IMR-90 (cell line): ENCODE results near the gene SH3BGRL3. TPM values are rescaled to one million over a fixed set of nuclear protein-coding genes. Genes with fewer than 3 reads are reported as not detected.

Experiments used
- ATAC-seq: fragments of 200-7000 bp; cut with Tn5 transposase; 2 replicates; pipeline ENCODE4 v1.9.1; 2020; ENCODE audit warnings: low read depth, mild to moderate bottlenecking, moderate library complexity
- BruUV-seq: library from RNA; stranded (reverse); fragments of 400-500 nt; replicated peaks from 2 replicates; lab custom pipeline; 2021; lab: Mats Ljungman, UMichigan
- CTCF ChIA-PET: fragments of 300-600 bp; formaldehyde crosslinking; extraction: SDS; loops from one replicate; lab custom pipeline; 2021; ENCODE audit warnings: antibody characterized with exemption; lab: Yijun Ruan, JAX
- POLR2A ChIA-PET: fragments of 300-600 bp; sonication (Branson Sonifier 250); formaldehyde crosslinking; loops from one replicate; lab custom pipeline; 2022; ENCODE audit warnings: antibody characterized with exemption; ENCODE audit not compliant: unreplicated experiment; lab: Charles Lee
- DNase-seq: peaks from one replicate; pipeline ENCODE4 v3.0.0; 2013
- H2AFZ ChIP-seq: replicated peaks from 2 replicates; pipeline ENCODE3; 2013; ENCODE audit warnings: low read length, mild to moderate bottlenecking; ENCODE audit not compliant: poor library complexity
- H2AK5ac ChIP-seq: 2 replicates; pipeline ENCODE4 v1.6.1; 2013; ENCODE audit warnings: low read depth, low read length, inconsistent platforms
- H2AK9ac ChIP-seq: replicated peaks from 2 replicates; pipeline ENCODE3; 2013; ENCODE audit warnings: mild to moderate bottlenecking, low read depth, low read length, moderate library complexity; ENCODE audit not compliant: poor library complexity
- H2BK120ac ChIP-seq: 2 replicates; pipeline ENCODE4 v1.6.1; 2013; ENCODE audit warnings: low read depth, low read length, inconsistent platforms
- H2BK15ac ChIP-seq: 3 replicates; pipeline ENCODE4 v1.6.1; 2013; ENCODE audit warnings: low read depth, low read length, inconsistent platforms
- H2BK20ac ChIP-seq: 2 replicates; pipeline ENCODE4 v1.6.1; 2013; ENCODE audit warnings: low read depth, mild to moderate bottlenecking, inconsistent platforms, low read length, moderate library complexity
- H2BK5ac ChIP-seq: 2 replicates; pipeline ENCODE4 v1.6.1; 2013; ENCODE audit warnings: mild to moderate bottlenecking, low read depth, low read length, inconsistent platforms; ENCODE audit not compliant: poor library complexity, severe bottlenecking
- H3K14ac ChIP-seq: replicated peaks from 2 replicates; pipeline ENCODE4 v1.6.1; 2013; ENCODE audit warnings: low read depth, low read length, inconsistent platforms
- H3K18ac ChIP-seq: 2 replicates; pipeline ENCODE4 v1.6.1; 2013; ENCODE audit warnings: low read depth, low read length, control low read depth
- H3K23ac ChIP-seq: 2 replicates; pipeline ENCODE4 v1.6.1; 2013; ENCODE audit warnings: low read depth, low read length, inconsistent platforms
- H3K27ac ChIP-seq: 2 replicates; pipeline ENCODE4 v1.5.1; 2013; ENCODE audit warnings: mild to moderate bottlenecking, control low read depth, low read length; ENCODE audit not compliant: insufficient read depth
- H3K27me3 ChIP-seq: 2 replicates; pipeline ENCODE4 v1.6.1; 2013; ENCODE audit warnings: low read length; ENCODE audit not compliant: control insufficient read depth, insufficient read depth
- H3K36me3 ChIP-seq: 2 replicates; pipeline ENCODE4 v1.6.1; 2013; ENCODE audit warnings: low read length, mixed read lengths; ENCODE audit not compliant: control insufficient read depth, insufficient read depth
- H3K4ac ChIP-seq: 2 replicates; pipeline ENCODE4 v1.6.1; 2013; ENCODE audit warnings: low read depth, low read length, inconsistent platforms
- H3K4me1 ChIP-seq: 2 replicates; pipeline ENCODE4 v1.6.1; 2013; ENCODE audit warnings: low read length, mixed read lengths; ENCODE audit not compliant: control insufficient read depth, insufficient read depth
- H3K4me2 ChIP-seq: 2 replicates; pipeline ENCODE4 v1.6.1; 2013; ENCODE audit warnings: low read depth, mild to moderate bottlenecking, control low read depth, low read length, moderate library complexity
- H3K4me3 ChIP-seq: 2 replicates; pipeline ENCODE4 v1.5.1; 2013; ENCODE audit warnings: low read depth, mild to moderate bottlenecking, control low read depth, low read length, moderate library complexity; ENCODE audit not compliant: insufficient read depth
- H3K56ac ChIP-seq: 2 replicates; pipeline ENCODE4 v1.6.1; 2013; ENCODE audit warnings: low read length, inconsistent platforms; ENCODE audit not compliant: insufficient read depth; ENCODE audit errors: extremely low read depth
- H3K79me1 ChIP-seq, 2 experiments: 2 replicates each; pipeline ENCODE4 v1.6.1; 2013; ENCODE audit warnings: low read length in 2 of 2, inconsistent platforms in 1 of 2, low read depth in 1 of 2
- H3K9ac ChIP-seq: 2 replicates; pipeline ENCODE4 v1.6.1; 2013; ENCODE audit warnings: low read depth, low read length, control low read depth
- H3K9me1 ChIP-seq: 2 replicates; pipeline ENCODE4 v1.6.1; 2013; ENCODE audit warnings: low read length, inconsistent platforms; ENCODE audit not compliant: insufficient read depth
- H3K9me3 ChIP-seq: 2 replicates; pipeline ENCODE4 v1.6.1; 2013; ENCODE audit warnings: low read length; ENCODE audit not compliant: control insufficient read depth, insufficient read depth
- H4K20me1 ChIP-seq: 2 replicates; pipeline ENCODE4 v1.6.1; 2013; ENCODE audit warnings: low read length, inconsistent platforms; ENCODE audit not compliant: insufficient read depth
- H4K5ac ChIP-seq: 2 replicates; pipeline ENCODE4 v1.6.1; 2013; ENCODE audit warnings: mild to moderate bottlenecking, low read depth, low read length, control low read depth
- H4K8ac ChIP-seq, 2 experiments: 2 replicates each; pipeline ENCODE4 v1.6.1; 2013; ENCODE audit warnings: low read depth in 2 of 2, low read length in 2 of 2, control low read depth in 1 of 2, inconsistent platforms in 1 of 2
- H4K91ac ChIP-seq: 2 replicates; pipeline ENCODE4 v1.6.1; 2013; ENCODE audit warnings: low read depth, low read length, inconsistent platforms; ENCODE audit not compliant: insufficient read depth
- BHLHE40 ChIP-seq: fragments of 150-350 bp; IDR thresholded peaks from 2 replicates; pipeline ENCODE4 v1.6.1; 2016; ENCODE audit warnings: mild to moderate bottlenecking, low read depth, low read length
- CEBPB ChIP-seq: IDR thresholded peaks from 2 replicates; pipeline ENCODE4 v1.6.1; 2012; ENCODE audit warnings: low read depth, low read length, improper control_type of control experiment
- CHD1 ChIP-seq: IDR thresholded peaks from 2 replicates; pipeline ENCODE4 v1.6.1; 2012; ENCODE audit warnings: low read depth, low read length, improper control_type of control experiment
- FOS ChIP-seq: fragments of 150-350 bp; IDR thresholded peaks from 2 replicates; pipeline ENCODE4 v1.6.1; 2016; ENCODE audit warnings: low read depth, low read length
- MAFK ChIP-seq: IDR thresholded peaks from 2 replicates; pipeline ENCODE4 v1.6.1; 2012; ENCODE audit warnings: low read depth, low read length, improper control_type of control experiment
- MAZ ChIP-seq: IDR thresholded peaks from 2 replicates; pipeline ENCODE4 v1.6.1; 2012; ENCODE audit warnings: low read depth, mild to moderate bottlenecking, low read length, improper control_type of control experiment, moderate library complexity, borderline replicate concordance
- MXI1 ChIP-seq: IDR thresholded peaks from 2 replicates; pipeline ENCODE4 v1.6.1; 2012; ENCODE audit warnings: low read depth, mild to moderate bottlenecking, low read length, moderate library complexity, borderline replicate concordance
- NFE2L2 ChIP-seq: fragments of 150-350 bp; IDR thresholded peaks from 2 replicates; pipeline ENCODE4 v1.6.1; 2016; ENCODE audit warnings: low read depth, mild to moderate bottlenecking, low read length
- POLR2A ChIP-seq: IDR thresholded peaks from 2 replicates; pipeline ENCODE4 v1.6.1; 2012; ENCODE audit warnings: mild to moderate bottlenecking, low read depth, low read length
- RAD21 ChIP-seq: IDR thresholded peaks from 2 replicates; pipeline ENCODE4 v1.6.1; 2012; ENCODE audit warnings: low read length, improper control_type of control experiment
- RCOR1 ChIP-seq: IDR thresholded peaks from 2 replicates; pipeline ENCODE4 v1.6.1; 2012; ENCODE audit warnings: mild to moderate bottlenecking, low read length, improper control_type of control experiment; ENCODE audit not compliant: insufficient replicate concordance
- RFX5 ChIP-seq: IDR thresholded peaks from 2 replicates; pipeline ENCODE4 v1.8.0; 2012; ENCODE audit warnings: low read depth, mild to moderate bottlenecking, low read length, moderate library complexity
- SMC3 ChIP-seq: fragments of 150-350 bp; IDR thresholded peaks from 2 replicates; pipeline ENCODE4 v1.6.1; 2016; ENCODE audit warnings: low read depth, mild to moderate bottlenecking, antibody characterized with exemption, low read length, moderate library complexity
- WGBS, 2 experiments: methylation state at CpG; one replicate each; pipeline versions ENCODE4 v1.1.5 to v1.1.7; 2013; ENCODE audit warnings: missing lambda C conversion rate in 2 of 2; ENCODE audit not compliant: insufficient read length in 1 of 2; ENCODE audit errors: extremely low coverage in 2 of 2; 5-methylcytosine and 5-hydroxymethylcytosine counted together
- dilution Hi-C: fragments of 300-500 bp; cut with HindIII; formaldehyde crosslinking; loops from one replicate; pipeline ENCODE4 v1.14.3; 2018; ENCODE audit warnings: low sequenced_read_pairs; ENCODE audit not compliant: unreplicated experiment
- in situ Hi-C: fragments of 300-500 bp; cut with MboI; formaldehyde crosslinking; loops from 3 replicates; pipeline ENCODE4 v1.14.3; 2019; ENCODE audit warnings: low sequenced_read_pairs, inconsistent platforms, mixed read lengths
- intact Hi-C: fragments of 100-400 bp; cut with micrococcal nuclease; formaldehyde crosslinking; loops from 2 replicates; pipeline ENCODE4 v1.10.0; 2022
- polyA plus RNA-seq, 3 experiments: library from polyadenylated mRNA; depleted of rRNA; stranded (reverse); fragments of >200 nt; gene quantifications; 2 replicates each; pipeline ENCODE4 v1.2.3, GENCODE V29; 2012; ENCODE audit warnings: low replicate concordance in 1 of 3
- total RNA-seq: library from RNA; depleted of rRNA; stranded (reverse); fragments of >200 nt; gene quantifications from 2 replicates; pipeline ENCODE4 v1.2.3, GENCODE V29; 2012
- TF ChIP-seq, protein P1 (sequence below): fragments of 150-350 bp; IDR thresholded peaks from 2 replicates; pipeline ENCODE4 v1.6.1; 2016; ENCODE audit warnings: low read depth, mild to moderate bottlenecking, low read length, moderate library complexity, borderline replicate concordance
- TF ChIP-seq, protein P2 (sequence below): conservative IDR thresholded peaks from 2 replicates; pipeline ENCODE4 v1.5.1; 2012; ENCODE audit warnings: mild to moderate bottlenecking, low read depth, low read length, improper control_type of control experiment
- TF ChIP-seq, protein P3 (sequence below): fragments of 150-350 bp; IDR thresholded peaks from 2 replicates; pipeline ENCODE4 v1.6.1; 2017; ENCODE audit warnings: mild to moderate bottlenecking, antibody characterized with exemption, low read length, low read depth

Gene SH3BGRL3
- total and polyA plus RNA-seq, 2 of the 4 experiments (the other 2 are of a cell fraction), result 35.0 to 483 TPM

DNA sequence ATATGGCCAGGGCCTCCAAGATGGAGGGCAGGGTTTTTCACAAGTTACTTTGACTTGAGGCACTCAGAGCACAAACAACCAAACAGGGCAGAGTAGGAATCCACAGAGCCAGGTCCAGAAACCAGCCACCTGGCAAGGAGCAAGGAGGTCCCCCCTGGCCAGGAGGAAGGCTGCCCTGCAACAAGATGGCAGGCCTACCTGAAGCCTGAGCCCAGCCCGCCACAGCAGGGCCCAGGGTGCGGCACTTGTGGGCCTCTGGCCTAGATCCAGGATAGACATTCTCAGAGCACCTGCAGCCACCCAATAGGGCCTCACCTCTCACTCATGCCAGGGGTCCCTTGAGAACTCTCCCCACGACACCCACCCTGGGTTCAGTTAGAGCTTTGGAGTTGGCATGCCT lies 11.5 kb downstream of the SH3BGRL3 start:
- no peak overlapping the region for H2BK20ac ChIP-seq
- intact Hi-C loops, result no loop called here
- 90% methylated on average over 2 of the region's 3 CpGs; no CpG with 5 or more reads in 1 of the 2 experiments for WGBS, 2 experiments

More for the DNA sequence above, 11.5 kb downstream of the SH3BGRL3 start:
- Histone ChIP-seq H3K9me3 (no peaks in the 10 kb centered on the region), H4K8ac (no peak overlapping the region), H3K4ac (no peak overlapping the region), H2BK5ac (no peak overlapping the region), H3K14ac (no peak overlapping the region), H3K9me1 (peaks cover 6% of the 10 kb centered on the region; the same call in 1 of the 2 replicates), H3K27ac (no peak overlapping the region), H3K9ac (no peak overlapping the region), H3K79me1 (peaks cover 0 to 5% of the 10 kb centered on the region in 2 experiments; a peak in 1 of 4 replicates), H3K27me3 (no peaks in the 10 kb centered on the region), H4K91ac (no peak overlapping the region), H2BK120ac (no peak overlapping the region), H2AK9ac (no peak overlapping the region), H2AFZ (no peak overlapping the region), H2BK15ac (no peak overlapping the region), H4K5ac (no peak overlapping the region), H3K4me3 (no peak overlapping the region), H3K36me3 (no peaks in the 10 kb centered on the region; the same call in 1 of the 2 replicates), H3K18ac (no peak overlapping the region), H3K56ac (no peak overlapping the region), H3K4me1 (no peaks in the 10 kb centered on the region; the same call in 1 of the 2 replicates), H3K23ac (no peak overlapping the region), H2AK5ac (no peak overlapping the region), H4K20me1 (no peaks in the 10 kb centered on the region), H3K4me2 (no peak overlapping the region)
- no peak for DNase-seq
- BruUV-seq, result no TSS peak
- ATAC-seq, result no peak
- ChIA-PET POLR2A (no interaction called here), CTCF (no interaction called here)
- in situ Hi-C loops (no loop called here), dilution Hi-C loops (no loop called here)
- TF ChIP-seq MAFK (no peak), RCOR1 (no peak), NFE2L2 (no peak), RAD21 (no peak), FOS (no peak), POLR2A (no peak), CHD1 (no peak), MXI1 (no peak), MAZ (no peak), SMC3 (no peak), BHLHE40 (no peak), RFX5 (no peak), CEBPB (no peak)
- TF ChIP-seq, protein P1, sequence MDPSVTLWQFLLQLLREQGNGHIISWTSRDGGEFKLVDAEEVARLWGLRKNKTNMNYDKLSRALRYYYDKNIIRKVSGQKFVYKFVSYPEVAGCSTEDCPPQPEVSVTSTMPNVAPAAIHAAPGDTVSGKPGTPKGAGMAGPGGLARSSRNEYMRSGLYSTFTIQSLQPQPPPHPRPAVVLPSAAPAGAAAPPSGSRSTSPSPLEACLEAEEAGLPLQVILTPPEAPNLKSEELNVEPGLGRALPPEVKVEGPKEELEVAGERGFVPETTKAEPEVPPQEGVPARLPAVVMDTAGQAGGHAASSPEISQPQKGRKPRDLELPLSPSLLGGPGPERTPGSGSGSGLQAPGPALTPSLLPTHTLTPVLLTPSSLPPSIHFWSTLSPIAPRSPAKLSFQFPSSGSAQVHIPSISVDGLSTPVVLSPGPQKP, result no peak
- TF ChIP-seq, protein P2, sequence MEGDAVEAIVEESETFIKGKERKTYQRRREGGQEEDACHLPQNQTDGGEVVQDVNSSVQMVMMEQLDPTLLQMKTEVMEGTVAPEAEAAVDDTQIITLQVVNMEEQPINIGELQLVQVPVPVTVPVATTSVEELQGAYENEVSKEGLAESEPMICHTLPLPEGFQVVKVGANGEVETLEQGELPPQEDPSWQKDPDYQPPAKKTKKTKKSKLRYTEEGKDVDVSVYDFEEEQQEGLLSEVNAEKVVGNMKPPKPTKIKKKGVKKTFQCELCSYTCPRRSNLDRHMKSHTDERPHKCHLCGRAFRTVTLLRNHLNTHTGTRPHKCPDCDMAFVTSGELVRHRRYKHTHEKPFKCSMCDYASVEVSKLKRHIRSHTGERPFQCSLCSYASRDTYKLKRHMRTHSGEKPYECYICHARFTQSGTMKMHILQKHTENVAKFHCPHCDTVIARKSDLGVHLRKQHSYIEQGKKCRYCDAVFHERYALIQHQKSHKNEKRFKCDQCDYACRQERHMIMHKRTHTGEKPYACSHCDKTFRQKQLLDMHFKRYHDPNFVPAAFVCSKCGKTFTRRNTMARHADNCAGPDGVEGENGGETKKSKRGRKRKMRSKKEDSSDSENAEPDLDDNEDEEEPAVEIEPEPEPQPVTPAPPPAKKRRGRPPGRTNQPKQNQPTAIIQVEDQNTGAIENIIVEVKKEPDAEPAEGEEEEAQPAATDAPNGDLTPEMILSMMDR, result no peak
- TF ChIP-seq, protein P3, sequence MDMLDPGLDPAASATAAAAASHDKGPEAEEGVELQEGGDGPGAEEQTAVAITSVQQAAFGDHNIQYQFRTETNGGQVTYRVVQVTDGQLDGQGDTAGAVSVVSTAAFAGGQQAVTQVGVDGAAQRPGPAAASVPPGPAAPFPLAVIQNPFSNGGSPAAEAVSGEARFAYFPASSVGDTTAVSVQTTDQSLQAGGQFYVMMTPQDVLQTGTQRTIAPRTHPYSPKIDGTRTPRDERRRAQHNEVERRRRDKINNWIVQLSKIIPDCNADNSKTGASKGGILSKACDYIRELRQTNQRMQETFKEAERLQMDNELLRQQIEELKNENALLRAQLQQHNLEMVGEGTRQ, result no peak
